ENCODE data around the gene ZRANB3. TPM values are rescaled to one million over a fixed set of nuclear protein-coding genes. Genes with fewer than 3 reads are reported as not detected.

Gene ZRANB3
- total RNA-seq, 2 donors from 2014 or later, result 15.5 to 17.9 TPM

DNA sequence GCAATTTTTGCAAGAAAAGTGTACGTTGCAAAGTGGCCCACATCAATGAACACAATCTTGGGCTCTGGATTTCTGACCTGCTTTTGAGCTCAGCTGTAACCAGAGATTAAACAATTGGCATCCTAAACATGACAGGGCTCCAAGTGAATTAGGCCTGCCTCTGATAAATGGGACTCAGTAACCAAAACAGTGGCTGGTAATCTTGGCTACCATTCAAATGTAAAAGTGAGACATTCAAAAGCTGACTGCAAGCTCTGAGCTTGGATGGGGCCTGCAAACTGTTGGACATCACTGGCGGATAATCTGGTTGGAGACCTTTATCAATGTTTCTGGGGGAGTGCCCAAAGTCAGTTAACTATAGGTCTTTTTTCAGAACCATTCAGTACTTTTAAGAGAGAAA is 318.3 kb downstream of the ZRANB3 start:
- no peaks in the 10 kb centered on the region for H3K36me3 Mint-ChIP-seq (ENCODE audit: insufficient read depth in 2 of 2)
- no peak overlapping the region for H3K27ac Mint-ChIP-seq
- no peaks in the 10 kb centered on the region for H3K9me3 Mint-ChIP-seq
- no peaks in the 10 kb centered on the region for H3K4me1 Mint-ChIP-seq (ENCODE audit: low read depth)
- no peak for DNase-seq
- no peaks in the 10 kb centered on the region for H3K27me3 Mint-ChIP-seq (ENCODE audit: low read depth)
- H3K4me3 Mint-ChIP-seq, result no peak overlapping the region
- ATAC-seq (replicated peaks in 1 of 2), result no peak

- Mint-ChIP-seq H3K36me3 (ENCODE audit: insufficient read depth in 2 of 2) (no peaks in the 10 kb centered on the region), H3K27ac (no peak overlapping the region), H3K9me3 (no peaks in the 10 kb centered on the region), H3K4me1 (ENCODE audit: low read depth) (no peaks in the 10 kb centered on the region), H3K27me3 (ENCODE audit: low read depth) (no peaks in the 10 kb centered on the region), H3K4me3 (no peak overlapping the region)
- no peak for DNase-seq
- no peak for ATAC-seq (replicated peaks in 1 of 2)
These were observed 323.0 kb downstream of the ZRANB3 start for GRCh38 chr2:135208016-135208415.

DNA sequence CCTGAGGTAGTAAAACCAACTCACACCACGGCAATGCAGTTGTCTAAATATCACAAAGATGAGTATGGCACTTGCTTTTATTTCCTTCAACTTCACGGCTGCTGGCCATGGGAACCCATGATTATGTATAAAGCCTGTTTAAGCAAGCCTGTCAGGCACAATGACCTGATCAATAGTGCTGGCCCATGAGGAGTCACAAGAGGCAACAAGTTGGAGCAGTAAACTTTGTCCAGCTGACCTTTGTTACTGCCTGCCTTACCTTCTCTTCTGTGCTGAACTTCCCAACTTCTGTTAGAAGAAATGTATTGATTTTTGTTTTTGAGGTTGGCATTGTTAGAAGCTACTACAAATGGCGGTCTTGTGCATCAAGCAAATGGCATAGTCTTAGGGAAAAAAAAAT is 327.1 kb downstream of the ZRANB3 start:
- Mint-ChIP-seq H3K9me3 (no peaks in the 10 kb centered on the region), H3K36me3 (ENCODE audit: insufficient read depth in 2 of 2) (peaks cover 0 to 3% of the 10 kb centered on the region in 2 donors), H3K27ac (no peak overlapping the region), H3K27me3 (ENCODE audit: low read depth) (no peaks in the 10 kb centered on the region), H3K4me1 (ENCODE audit: low read depth) (no peaks in the 10 kb centered on the region), H3K4me3 (no peak overlapping the region)
- DNase-seq (no peak), ATAC-seq (replicated peaks in 1 of 2) (no peak)

- H3K4me3 Mint-ChIP-seq, result no peak overlapping the region
- no peak overlapping the region for H3K27ac Mint-ChIP-seq
- no peaks in the 10 kb centered on the region for H3K27me3 Mint-ChIP-seq (ENCODE audit: low read depth)
- peaks cover 0 to 3% of the 10 kb centered on the region in 2 donors for H3K36me3 Mint-ChIP-seq (ENCODE audit: insufficient read depth in 2 of 2)
- DNase-seq (no peak), ATAC-seq (replicated peaks in 1 of 2) (no peak)
- no peaks in the 10 kb centered on the region for H3K4me1 Mint-ChIP-seq (ENCODE audit: low read depth)
- H3K9me3 Mint-ChIP-seq, result no peaks in the 10 kb centered on the region
These were observed 328.3 kb downstream of the ZRANB3 start for GRCh38 chr2:135202751-135203150.

DNA sequence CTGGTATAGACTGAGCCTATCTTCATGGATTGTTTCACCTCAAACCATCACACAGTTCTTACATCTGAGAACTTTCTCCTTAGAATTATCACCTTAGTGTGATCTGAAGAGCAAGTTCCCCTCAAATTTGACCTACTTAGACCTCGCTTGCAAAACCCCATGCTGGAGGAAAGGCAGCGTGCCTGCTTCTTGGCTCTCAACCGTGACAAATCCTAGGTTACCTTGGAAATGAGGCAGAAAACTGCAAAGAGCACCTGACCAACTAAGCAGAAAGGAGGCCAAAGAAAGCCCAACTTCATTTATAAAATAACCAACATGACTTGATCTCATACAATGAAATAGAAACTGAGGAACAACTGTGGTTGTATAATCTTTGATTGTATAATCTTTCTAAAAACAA is 332.5 kb downstream of the ZRANB3 start:
- H3K36me3 Mint-ChIP-seq (ENCODE audit: insufficient read depth in 2 of 2), result peaks cover 0 to 3% of the 10 kb centered on the region in 2 donors
- H3K27me3 Mint-ChIP-seq (ENCODE audit: low read depth), result no peaks in the 10 kb centered on the region
- peaks cover 2% of the 10 kb centered on the region in 2 donors for H3K9me3 Mint-ChIP-seq
- H3K27ac Mint-ChIP-seq, result no peak overlapping the region
- DNase-seq, result no peak
- no peak overlapping the region for H3K4me3 Mint-ChIP-seq
- no peak for ATAC-seq (replicated peaks in 1 of 2)
- H3K4me1 Mint-ChIP-seq (ENCODE audit: low read depth), result no peaks in the 10 kb centered on the region

DNA sequence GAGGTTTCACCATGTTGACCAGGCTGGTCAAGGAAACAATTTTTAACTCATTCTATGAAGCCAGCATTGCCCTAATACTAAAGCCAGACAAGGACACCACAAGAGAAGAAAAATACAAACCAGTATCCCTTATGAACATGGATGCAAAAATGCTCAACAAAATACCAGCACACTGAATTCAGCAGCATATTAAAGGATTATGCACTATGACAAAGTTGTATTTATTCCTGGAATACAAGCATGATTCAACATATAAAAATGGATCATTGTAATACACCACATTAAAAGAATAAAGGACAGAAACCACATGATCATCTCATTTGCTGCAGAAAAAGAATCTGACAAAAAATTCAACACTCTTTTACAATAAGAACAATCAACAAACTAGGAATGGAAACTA is 340.2 kb downstream of the ZRANB3 start:
- DNase-seq (no peak), ATAC-seq (replicated peaks in 1 of 2) (no peak)
- Mint-ChIP-seq H3K36me3 (ENCODE audit: insufficient read depth in 2 of 2) (peaks cover 8 to 14% of the 10 kb centered on the region in 2 donors), H3K4me3 (no peak overlapping the region), H3K9me3 (peaks cover 7 to 20% of the 10 kb centered on the region in 2 donors), H3K4me1 (ENCODE audit: low read depth) (no peaks in the 10 kb centered on the region), H3K27ac (no peak overlapping the region), H3K27me3 (ENCODE audit: low read depth) (no peaks in the 10 kb centered on the region)

DNA sequence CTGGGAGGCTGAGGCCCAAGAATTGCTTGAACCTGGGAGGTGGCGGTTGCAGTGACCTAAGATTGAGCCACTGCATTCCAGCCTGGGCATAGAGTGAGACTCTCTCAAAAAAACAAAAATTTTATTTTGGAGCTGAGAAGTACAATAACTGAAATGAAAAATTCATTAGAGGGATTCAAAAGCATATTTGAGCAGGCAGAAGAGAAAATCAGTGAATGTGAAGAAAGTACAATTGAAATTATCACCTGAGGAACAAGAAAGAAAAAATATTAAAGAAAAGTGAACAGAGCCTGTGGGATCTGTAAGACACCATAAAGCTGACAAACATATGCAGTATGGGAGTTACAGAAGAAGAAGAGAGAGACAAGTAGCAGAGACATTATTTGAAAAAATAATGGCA is 341.9 kb downstream of the ZRANB3 start:
- H3K27ac Mint-ChIP-seq, result peak overlapping the region; percentile 77
- H3K4me1 Mint-ChIP-seq (ENCODE audit: low read depth), result no peaks in the 10 kb centered on the region
- peaks cover 8 to 14% of the 10 kb centered on the region in 2 donors for H3K36me3 Mint-ChIP-seq (ENCODE audit: insufficient read depth in 2 of 2)
- DNase-seq (no peak), ATAC-seq (replicated peaks in 1 of 2) (no peak)
- H3K27me3 Mint-ChIP-seq (ENCODE audit: low read depth), result no peaks in the 10 kb centered on the region
- no peak overlapping the region for H3K4me3 Mint-ChIP-seq
- peaks cover 7 to 20% of the 10 kb centered on the region in 2 donors for H3K9me3 Mint-ChIP-seq

DNA sequence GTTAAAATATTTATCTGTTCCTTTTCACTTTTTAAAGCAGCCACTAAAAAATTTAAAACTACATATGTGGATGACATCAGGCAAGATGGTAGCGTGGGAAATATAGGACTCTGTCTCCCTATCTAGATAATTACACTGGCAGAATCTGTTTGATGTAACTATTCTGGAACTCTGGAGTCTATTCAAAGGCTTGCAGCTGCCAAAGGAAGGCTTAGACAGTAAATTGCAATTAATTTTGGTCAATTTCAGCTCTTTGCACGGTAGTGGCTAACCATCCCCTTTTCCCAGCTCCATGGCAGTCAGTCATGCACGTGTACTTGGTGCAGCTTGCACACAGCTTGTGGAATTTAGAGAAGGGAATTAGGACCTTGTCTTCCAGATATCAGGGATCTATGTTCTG is 343.7 kb downstream of the ZRANB3 start:
- Mint-ChIP-seq H3K27ac (no peak overlapping the region), H3K4me1 (ENCODE audit: low read depth) (no peaks in the 10 kb centered on the region), H3K27me3 (ENCODE audit: low read depth) (no peaks in the 10 kb centered on the region), H3K9me3 (peaks cover 4 to 12% of the 10 kb centered on the region in 2 donors), H3K36me3 (ENCODE audit: insufficient read depth in 2 of 2) (peaks cover 6 to 14% of the 10 kb centered on the region in 2 donors), H3K4me3 (no peak overlapping the region)
- DNase-seq, result no peak
- no peak for ATAC-seq (replicated peaks in 1 of 2)

DNA sequence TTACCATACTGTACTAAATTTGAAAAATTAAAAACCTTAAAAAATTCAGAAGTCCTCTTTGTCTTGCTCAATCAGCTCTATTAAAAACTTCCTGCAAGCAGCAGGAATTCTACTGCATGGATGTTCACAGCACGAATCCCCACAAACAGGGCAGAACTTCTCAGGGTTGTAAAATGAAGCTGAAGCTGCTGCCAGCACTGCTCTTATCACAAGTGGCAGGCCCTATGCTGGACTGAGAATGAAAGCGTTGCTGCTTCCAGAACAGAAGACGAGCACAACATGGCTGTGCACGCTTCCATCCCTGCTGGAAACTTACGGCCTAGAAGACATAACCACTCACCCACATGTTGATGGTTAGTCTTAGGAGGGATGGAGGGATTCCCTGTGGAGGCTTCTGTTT is 345.0 kb downstream of the ZRANB3 start:
- H3K27ac Mint-ChIP-seq, result no peak overlapping the region
- DNase-seq (no peak), ATAC-seq (replicated peaks in 1 of 2) (no peak)
- H3K4me1 Mint-ChIP-seq (ENCODE audit: low read depth), result no peaks in the 10 kb centered on the region
- no peak overlapping the region for H3K4me3 Mint-ChIP-seq
- peaks cover 6 to 14% of the 10 kb centered on the region in 2 donors for H3K36me3 Mint-ChIP-seq (ENCODE audit: insufficient read depth in 2 of 2)
- H3K9me3 Mint-ChIP-seq, result peaks cover 4 to 12% of the 10 kb centered on the region in 2 donors
- no peaks in the 10 kb centered on the region for H3K27me3 Mint-ChIP-seq (ENCODE audit: low read depth)

- Mint-ChIP-seq H3K27ac (no peak overlapping the region), H3K27me3 (ENCODE audit: low read depth) (no peaks in the 10 kb centered on the region), H3K4me3 (no peak overlapping the region), H3K36me3 (ENCODE audit: insufficient read depth in 2 of 2) (peaks cover 3 to 7% of the 10 kb centered on the region in 2 donors), H3K9me3 (peaks cover 0 to 3% of the 10 kb centered on the region in 2 donors), H3K4me1 (ENCODE audit: low read depth) (no peaks in the 10 kb centered on the region)
- ATAC-seq (replicated peaks in 1 of 2) (no peak), DNase-seq (no peak)
These were observed 347.2 kb downstream of the ZRANB3 start for GRCh38 chr2:135183822-135184221.

- DNase-seq, result no peak
- Mint-ChIP-seq H3K4me3 (no peak overlapping the region), H3K4me1 (ENCODE audit: low read depth) (no peaks in the 10 kb centered on the region), H3K9me3 (no peaks in the 10 kb centered on the region), H3K27me3 (ENCODE audit: low read depth) (no peaks in the 10 kb centered on the region), H3K27ac (peak overlapping the region; percentile 77), H3K36me3 (ENCODE audit: insufficient read depth in 2 of 2) (peaks cover 0 to 3% of the 10 kb centered on the region in 2 donors)
- ATAC-seq (replicated peaks in 1 of 2), result no peak
These were observed 348.4 kb downstream of the ZRANB3 start for GRCh38 chr2:135182601-135183000.

- Mint-ChIP-seq H3K36me3 (ENCODE audit: insufficient read depth in 2 of 2) (peaks cover 0 to under 1% of the 10 kb centered on the region in 2 donors), H3K4me3 (no peak overlapping the region), H3K27me3 (ENCODE audit: low read depth) (no peaks in the 10 kb centered on the region), H3K27ac (no peak overlapping the region), H3K9me3 (no peaks in the 10 kb centered on the region), H3K4me1 (ENCODE audit: low read depth) (no peaks in the 10 kb centered on the region)
- ATAC-seq (replicated peaks in 1 of 2) (no peak), DNase-seq (no peak)
These were observed 348.8 kb downstream of the ZRANB3 start for GRCh38 chr2:135182190-135182589.

- Mint-ChIP-seq H3K27me3 (ENCODE audit: low read depth) (no peaks in the 10 kb centered on the region), H3K9me3 (peaks cover 0 to 2% of the 10 kb centered on the region in 2 donors), H3K36me3 (ENCODE audit: insufficient read depth in 2 of 2) (peaks cover 3 to 11% of the 10 kb centered on the region in 2 donors), H3K4me3 (no peak overlapping the region), H3K4me1 (ENCODE audit: low read depth) (no peaks in the 10 kb centered on the region), H3K27ac (peak overlapping the region; percentile 56)
- ATAC-seq (replicated peaks in 1 of 2), result no peak
- DNase-seq, result no peak
These were observed 351.3 kb downstream of the ZRANB3 start for GRCh38 chr2:135179689-135180088.

- no peak for DNase-seq
- Mint-ChIP-seq H3K4me3 (no peak overlapping the region), H3K27me3 (ENCODE audit: low read depth) (no peaks in the 10 kb centered on the region), H3K4me1 (ENCODE audit: low read depth) (peaks cover under 1% of the 10 kb centered on the region), H3K9me3 (peaks cover 0 to 2% of the 10 kb centered on the region in 2 donors), H3K36me3 (ENCODE audit: insufficient read depth in 2 of 2) (peaks cover 12 to 29% of the 10 kb centered on the region in 2 donors), H3K27ac (no peak overlapping the region)
- ATAC-seq (replicated peaks in 1 of 2), result no peak
These were observed 355.8 kb downstream of the ZRANB3 start for GRCh38 chr2:135175177-135175576.

Data from activated T-cell treated with anti-CD3 and anti-CD28 coated beads, Interleukin-2, amount 50 U/mL, for 72 hours (primary cell).